ENCODE measurements around the gene TULP1. TPM values are rescaled to one million over a fixed set of nuclear protein-coding genes. Genes with fewer than 3 reads are reported as not detected.
A peak's percentile ranks its signal among the peaks of the same experiment; 100 is the strongest.

Gene TULP1
- total and polyA plus RNA-seq, 5 donors: 0.29 to 0.54 (median 0.34) TPM; not detected in 2

DNA sequence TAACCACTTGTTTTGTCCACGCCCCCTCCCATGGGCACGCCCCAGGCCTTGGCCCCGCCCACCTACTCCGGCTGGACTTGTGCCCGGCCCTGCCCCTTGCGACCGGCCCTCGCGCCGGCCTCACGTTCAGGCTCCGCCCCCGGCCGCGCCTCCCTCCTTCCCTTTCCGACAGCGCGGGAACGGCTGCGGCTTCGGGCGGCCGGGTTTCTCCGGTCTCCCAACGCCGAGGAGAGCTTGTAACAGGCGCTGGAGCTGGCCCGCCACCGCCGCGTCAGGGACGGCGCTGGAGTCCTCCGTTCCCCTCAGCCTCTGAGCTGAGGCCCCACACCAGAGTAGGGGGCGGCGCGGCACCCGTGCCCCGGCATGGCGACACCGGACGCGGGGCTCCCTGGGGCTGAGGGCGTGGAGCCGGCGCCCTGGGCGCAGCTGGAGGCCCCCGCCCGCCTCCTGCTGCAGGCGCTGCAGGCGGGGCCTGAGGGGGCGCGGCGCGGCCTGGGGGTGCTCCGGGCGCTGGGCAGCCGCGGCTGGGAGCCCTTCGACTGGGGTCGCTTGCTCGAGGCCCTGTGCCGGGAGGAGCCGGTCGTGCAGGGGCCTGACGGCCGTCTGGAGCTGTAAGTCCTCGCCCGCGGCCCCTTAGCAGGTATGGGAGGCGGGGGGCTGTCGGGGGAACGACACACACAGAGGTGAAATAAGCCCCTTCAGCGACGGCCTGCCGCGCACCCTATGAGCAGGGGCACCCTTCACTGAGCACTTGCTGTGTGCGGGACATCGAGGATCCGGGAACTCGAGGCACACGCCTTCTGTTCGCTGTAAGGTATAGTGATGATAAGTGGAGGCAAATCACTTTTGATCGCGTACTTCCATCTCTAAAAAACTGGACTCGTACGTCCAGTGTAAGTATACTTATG, 60.3 kb downstream of the TULP1 start, which contains the start of gene FANCE:
Gene FANCE, plus strand, starts transcription at position 156 of the 908 bp plus-strand sequence. Its CDS starts 208 bp downstream, at position 364.
- intact Hi-C loops (cut with DNase I): loop anchor here in 2 of 4 donors (5.0 kb wide), 2 partner anchors 110 to 155 kb away; partner anchors contain the start of genes DEF6 (in 1 of the 2) and PPARD (in 1 of the 2)
- Histone ChIP-seq H3K4me1 (ENCODE audit: control insufficient read depth, insufficient read depth, low read length) (no peaks in the 10 kb centered on the region), H3K27me3 (ENCODE audit: control insufficient read depth, insufficient read depth) (no peaks in the 10 kb centered on the region), H3K27ac (ENCODE audit: low read length) (no peak within 1 kb of the TSS), H3K4me3 (ENCODE audit: low read length) (peak within 1 kb of the TSS; percentile 38), H3K9me3 (ENCODE audit: control insufficient read depth, low read length) (no peaks in the 10 kb centered on the region)
- DNase-seq (peak; percentile 94 to 98 (median 98)), ATAC-seq (peak; percentile 97 to 98)
- WGBS: under 1% methylated on average over 87 of the region's 87 CpGs

GRCh38 chr6:35451354-35452182, 61.1 kb downstream of the TULP1 start:
- H3K27me3 ChIP-seq (ENCODE audit: control insufficient read depth, insufficient read depth): no peaks in the 10 kb centered on the region
- no peaks in the 10 kb centered on the region for H3K9me3 ChIP-seq (ENCODE audit: control insufficient read depth, low read length)
- ATAC-seq (no peak), DNase-seq (peak in 1 of 3 donors; percentile 70)
- H3K27ac ChIP-seq (ENCODE audit: low read length): no peak overlapping the region
- intact Hi-C loops (cut with DNase I): loop anchor here in 2 of 4 donors (5.0 kb wide), 2 partner anchors 109 to 154 kb away; partner anchors contain the start of genes DEF6 (in 1 of the 2) and PPARD (in 1 of the 2)
- WGBS: 13% methylated on average over 20 of the region's 20 CpGs
- H3K4me3 ChIP-seq (ENCODE audit: low read length): peak overlapping the region; percentile 38
- no peaks in the 10 kb centered on the region for H3K4me1 ChIP-seq (ENCODE audit: control insufficient read depth, insufficient read depth, low read length)

GRCh38 chr6:35449287-35449881, 63.3 kb downstream of the TULP1 start:
- no peak overlapping the region for H3K4me3 ChIP-seq (ENCODE audit: low read length)
- H3K27me3 ChIP-seq (ENCODE audit: control insufficient read depth, insufficient read depth): no peaks in the 10 kb centered on the region
- H3K9me3 ChIP-seq (ENCODE audit: control insufficient read depth, low read length): no peaks in the 10 kb centered on the region
- 32% methylated on average over 14 of the region's 14 CpGs for WGBS
- DNase-seq (peak in 1 of 3 donors; percentile 67), ATAC-seq (peak; percentile 59 to 63)
- no peak overlapping the region for H3K27ac ChIP-seq (ENCODE audit: low read length)
- intact Hi-C loops (cut with DNase I): loop anchor here in 3 of 4 donors (2.0 to 5.0 kb wide), 2 partner anchors 107 kb away; partner anchors contain the start of gene PPARD (in 3 of the 3)
- H3K4me1 ChIP-seq (ENCODE audit: control insufficient read depth, insufficient read depth, low read length): no peaks in the 10 kb centered on the region

DNA sequence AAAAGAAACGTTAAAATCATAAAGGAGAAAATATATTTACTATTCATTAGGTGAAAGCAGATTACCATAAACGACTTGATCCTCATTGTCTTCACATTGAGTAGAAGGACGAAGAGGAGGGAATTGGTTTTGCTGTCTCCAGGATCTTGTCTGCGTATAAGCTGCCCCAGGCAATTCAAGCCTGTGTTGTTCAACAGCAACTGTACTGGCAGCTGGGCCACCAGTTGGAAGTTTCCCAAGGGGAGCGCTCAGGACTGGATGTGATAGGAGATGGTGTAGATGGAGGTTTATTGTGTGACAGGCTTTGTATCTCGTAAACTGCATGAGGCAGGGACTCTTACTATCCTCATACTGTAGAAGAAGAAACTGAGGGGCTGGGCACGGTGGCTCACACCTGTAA, 64.5 kb downstream of the TULP1 start:
- ATAC-seq (no peak), DNase-seq (no peak)
- no peaks in the 10 kb centered on the region for H3K27me3 ChIP-seq (ENCODE audit: control insufficient read depth, insufficient read depth)

More for the DNA sequence above, 64.5 kb downstream of the TULP1 start:
- intact Hi-C loops (cut with DNase I): loop anchor here in 3 of 4 donors (2.0 to 5.0 kb wide), 2 partner anchors 105 to 106 kb away; partner anchors contain the start of gene PPARD (in 3 of the 3)
- Histone ChIP-seq H3K4me3 (ENCODE audit: low read length) (no peak overlapping the region), H3K27ac (ENCODE audit: low read length) (no peak overlapping the region), H3K9me3 (ENCODE audit: control insufficient read depth, low read length) (no peaks in the 10 kb centered on the region), H3K4me1 (ENCODE audit: control insufficient read depth, insufficient read depth, low read length) (no peaks in the 10 kb centered on the region)
- 71% methylated on average over 7 of the region's 7 CpGs for WGBS

Small RNAs within 50 kb of the gene (microRNA-seq; reads per million reads assigned to microRNA genes)
- 0 to 0.42 reads per million in 2 donors for gene MIR7111

Other genes starting within 250 kb of the TULP1 start
- gene DEF6, start 215.1 kb downstream of the TULP1 start, total RNA-seq: 1 to 10 TPM; 2.2 to 3.6 (median 2.7) TPM
- 1.3 TPM for gene DEF6, start 215.1 kb downstream of the TULP1 start, polyA plus RNA-seq
- 10 to 100 TPM; 20.5 to 22.6 (median 21.3) TPM for gene PPARD, start 170.3 kb downstream of the TULP1 start, total RNA-seq
- gene PPARD, start 170.3 kb downstream of the TULP1 start, polyA plus RNA-seq: 21.2 TPM
- gene FANCE, start 60.6 kb downstream of the TULP1 start, total RNA-seq: 1 to 10 TPM; 1.3 to 4.7 (median 3.1) TPM
- 2.0 TPM for gene FANCE, start 60.6 kb downstream of the TULP1 start, polyA plus RNA-seq
- gene RPL10A, start 44.5 kb downstream of the TULP1 start, total RNA-seq: 100 to 1,000 TPM; 608 to 717 (median 617) TPM
- 672 TPM for gene RPL10A, start 44.5 kb downstream of the TULP1 start, polyA plus RNA-seq
- gene TEAD3, start 15.8 kb downstream of the TULP1 start, total RNA-seq: 10 to 100 TPM; 27.0 to 50.1 (median 38.2) TPM
- 27.1 TPM for gene TEAD3, start 15.8 kb downstream of the TULP1 start, polyA plus RNA-seq
- 100 to 1,000 TPM; 109 to 155 (median 111) TPM for gene FKBP5, start 176.0 kb upstream of the TULP1 start, total RNA-seq
- 75.0 TPM for gene FKBP5, start 176.0 kb upstream of the TULP1 start, polyA plus RNA-seq
- under 1 TPM in 1 of 4 donors, not detected in 3; 0.31 TPM for gene ARMC12, start 224.1 kb upstream of the TULP1 start, total RNA-seq
- 0.32 TPM for gene ARMC12, start 224.1 kb upstream of the TULP1 start, polyA plus RNA-seq